SU-DHL-6 (cell line): ENCODE results near the gene ATF7.

Experiments
- H2AFZ ChIP-seq: fragments of 200-600 bp; sonication (generic); 2 replicates; pipeline ENCODE4 v1.6.1; 2014; ENCODE audit warnings: low read depth, mild to moderate bottlenecking, moderate library complexity, mixed read lengths, antibody characterized with exemption, low read length; ENCODE audit not compliant: severe bottlenecking
- H3F3A ChIP-seq: fragments of 200-600 bp; shearing (Covaris generic); 2 replicates; pipeline ENCODE4 v1.6.0; 2016; ENCODE audit warnings: antibody characterized with exemption, mild to moderate bottlenecking; ENCODE audit not compliant: insufficient read depth
- H3K27ac ChIP-seq: fragments of 200-600 bp; sonication (generic); 2 replicates; pipeline ENCODE4 v1.5.1; 2016; ENCODE audit warnings: low read depth, mild to moderate bottlenecking, low read length, moderate library complexity, mixed read lengths
- H3K27me3 ChIP-seq: fragments of 200-600 bp; sonication (generic), shearing (Covaris generic); 2 replicates; pipeline ENCODE4 v1.6.0; 2014; ENCODE audit warnings: mild to moderate bottlenecking, low read length
- H3K36me3 ChIP-seq: fragments of 200-600 bp; sonication (generic); 2 replicates; pipeline ENCODE4 v1.6.1; 2014; ENCODE audit warnings: mild to moderate bottlenecking, low read length, mixed read lengths
- H3K4me2 ChIP-seq: fragments of 300-600, 200-600 bp; shearing (Covaris generic), sonication (generic); 2 replicates; pipeline ENCODE4 v1.6.0; 2014; ENCODE audit warnings: low read length, low read depth, mild to moderate bottlenecking; ENCODE audit not compliant: poor library complexity, severe bottlenecking
- H3K4me3 ChIP-seq: fragments of 200-600 bp; sonication (generic); 2 replicates; pipeline ENCODE4 v1.5.1; 2014; ENCODE audit warnings: antibody characterized with exemption, low read length, mild to moderate bottlenecking, mixed read lengths; ENCODE audit not compliant: insufficient read depth, poor library complexity, severe bottlenecking
- H3K79me2 ChIP-seq: fragments of 200-600 bp; sonication (generic); 2 replicates; pipeline ENCODE4 v1.6.1; 2014; ENCODE audit warnings: mild to moderate bottlenecking, low read length, moderate library complexity; ENCODE audit not compliant: insufficient read depth
- H3K9ac ChIP-seq: fragments of 200-600 bp; sonication (generic); 2 replicates; pipeline ENCODE4 v1.7.0; 2014; ENCODE audit warnings: mild to moderate bottlenecking, low read length
- H3K9me2 ChIP-seq: fragments of 200-600 bp; sonication (generic); replicated peaks from 2 replicates; pipeline ENCODE4 v1.6.1; 2014; ENCODE audit warnings: low read length; ENCODE audit not compliant: insufficient read depth
- H3K9me3 ChIP-seq: fragments of 200-600 bp; sonication (generic); 2 replicates; pipeline ENCODE4 v1.6.1; 2014; ENCODE audit warnings: low read length, mixed read lengths; ENCODE audit not compliant: insufficient read depth
- H4K20me1 ChIP-seq: fragments of 200-600 bp; sonication (generic); 2 replicates; pipeline ENCODE4 v1.6.1; 2014; ENCODE audit warnings: low read depth, mild to moderate bottlenecking, antibody characterized with exemption, low read length, moderate library complexity, mixed read lengths
- CTCF ChIP-seq: fragments of 200-600 bp; sonication (generic); IDR thresholded peaks from one replicate; pipeline ENCODE4 v1.5.1; 2017; ENCODE audit warnings: antibody characterized with exemption, mild to moderate bottlenecking, low read length, moderate library complexity; ENCODE audit not compliant: insufficient read depth, poor library complexity, severe bottlenecking
- EZH2phosphoT487 ChIP-seq: fragments of 200-600 bp; sonication (generic), shearing (Covaris generic); conservative IDR thresholded peaks from 2 replicates; pipeline ENCODE4 v1.6.1; 2018; ENCODE audit warnings: mild to moderate bottlenecking, antibody characterized with exemption, low read length, moderate library complexity, mixed read lengths

ATF7 gene

GRCh38 chr12:53462935-53463334 lies 163.2 kb downstream of the ATF7 start:
- Histone ChIP-seq H3K36me3 (peaks cover 91% of the 10 kb centered on the region), H3K27ac (no peak overlapping the region), H3F3A (peaks cover 27% of the 10 kb centered on the region), H3K4me2 (no peak overlapping the region), H3K9me2 (no peaks in the 10 kb centered on the region), H2AFZ (no peak overlapping the region), H3K9me3 (no peaks in the 10 kb centered on the region), H3K4me3 (no peak overlapping the region), H3K79me2 (peaks cover 64% of the 10 kb centered on the region), H4K20me1 (peaks cover 43% of the 10 kb centered on the region), H3K9ac (no peak overlapping the region), H3K27me3 (no peaks in the 10 kb centered on the region)
- no peak for TF ChIP-seq EZH2phosphoT487
- TF ChIP-seq CTCF, result no peak

- Histone ChIP-seq H3F3A (peaks cover 27% of the 10 kb centered on the region), H3K4me3 (no peak overlapping the region), H2AFZ (no peak overlapping the region), H3K9me2 (no peaks in the 10 kb centered on the region), H3K27me3 (no peaks in the 10 kb centered on the region), H3K36me3 (peaks cover 85% of the 10 kb centered on the region), H3K79me2 (peaks cover 73% of the 10 kb centered on the region), H3K27ac (no peak overlapping the region), H4K20me1 (peaks cover 43% of the 10 kb centered on the region), H3K9me3 (no peaks in the 10 kb centered on the region), H3K4me2 (no peak overlapping the region), H3K9ac (no peak overlapping the region)
- TF ChIP-seq EZH2phosphoT487, result no peak
- no peak for TF ChIP-seq CTCF
These were observed 164.6 kb downstream of the ATF7 start for GRCh38 chr12:53461591-53461990.

- Histone ChIP-seq H3K4me3 (no peak overlapping the region), H3K27ac (no peak overlapping the region), H3K4me2 (no peak overlapping the region), H3K27me3 (no peaks in the 10 kb centered on the region), H3F3A (peaks cover 23% of the 10 kb centered on the region), H4K20me1 (peaks cover 40% of the 10 kb centered on the region), H3K9me3 (no peaks in the 10 kb centered on the region), H2AFZ (no peak overlapping the region), H3K36me3 (peaks cover 85% of the 10 kb centered on the region), H3K79me2 (peaks cover 73% of the 10 kb centered on the region), H3K9ac (no peak overlapping the region), H3K9me2 (no peaks in the 10 kb centered on the region)
- no peak for TF ChIP-seq CTCF
- TF ChIP-seq EZH2phosphoT487, result no peak
These were observed 165.1 kb downstream of the ATF7 start for GRCh38 chr12:53461059-53461458.

- no peak overlapping the region for H3K27ac ChIP-seq
- peaks cover 24% of the 10 kb centered on the region; the same call in 1 of the 2 replicates for H3F3A ChIP-seq
- H3K79me2 ChIP-seq, result peaks cover 86% of the 10 kb centered on the region
- no peaks in the 10 kb centered on the region for H3K9me2 ChIP-seq
- TF ChIP-seq CTCF (no peak), EZH2phosphoT487 (no peak)
- no peak overlapping the region for H3K9ac ChIP-seq
- no peaks in the 10 kb centered on the region for H3K9me3 ChIP-seq
- H3K36me3 ChIP-seq, result peaks cover 85% of the 10 kb centered on the region
- H3K27me3 ChIP-seq, result no peaks in the 10 kb centered on the region
- H3K4me3 ChIP-seq, result no peak overlapping the region
- no peak overlapping the region for H3K4me2 ChIP-seq
- no peak overlapping the region for H2AFZ ChIP-seq
- H4K20me1 ChIP-seq, result peaks cover 51% of the 10 kb centered on the region
These were observed 167.1 kb downstream of the ATF7 start for GRCh38 chr12:53459097-53459496.
